Measurements from ENCODE around the gene METTL13.

The METTL13 gene

DNA sequence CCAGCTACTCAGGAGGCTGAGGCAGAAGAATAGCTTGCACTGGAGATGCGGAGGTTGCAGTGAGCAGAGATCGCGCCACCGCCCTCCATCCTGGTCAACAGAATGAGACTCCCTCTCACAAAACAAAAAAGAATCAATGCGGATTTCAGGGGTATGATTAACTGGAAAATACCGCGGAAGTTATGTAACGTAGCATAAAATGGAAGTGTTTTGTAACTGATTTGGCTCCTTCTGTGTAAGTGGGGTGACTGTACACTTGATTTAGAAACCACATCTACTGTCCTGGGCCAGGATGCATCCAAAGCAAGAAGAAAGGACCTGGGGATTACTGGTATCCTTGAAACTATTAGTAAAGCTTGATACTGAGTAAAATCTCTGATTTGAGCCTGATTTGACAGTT lies 36.5 kb upstream of the METTL13 start:
- no peak for TF ChIP-seq TAF1 (IDR thresholded peaks at IDR 0.05; ENCODE audit: borderline replicate concordance, insufficient read depth, low read length)
- TF ChIP-seq, protein P1, sequence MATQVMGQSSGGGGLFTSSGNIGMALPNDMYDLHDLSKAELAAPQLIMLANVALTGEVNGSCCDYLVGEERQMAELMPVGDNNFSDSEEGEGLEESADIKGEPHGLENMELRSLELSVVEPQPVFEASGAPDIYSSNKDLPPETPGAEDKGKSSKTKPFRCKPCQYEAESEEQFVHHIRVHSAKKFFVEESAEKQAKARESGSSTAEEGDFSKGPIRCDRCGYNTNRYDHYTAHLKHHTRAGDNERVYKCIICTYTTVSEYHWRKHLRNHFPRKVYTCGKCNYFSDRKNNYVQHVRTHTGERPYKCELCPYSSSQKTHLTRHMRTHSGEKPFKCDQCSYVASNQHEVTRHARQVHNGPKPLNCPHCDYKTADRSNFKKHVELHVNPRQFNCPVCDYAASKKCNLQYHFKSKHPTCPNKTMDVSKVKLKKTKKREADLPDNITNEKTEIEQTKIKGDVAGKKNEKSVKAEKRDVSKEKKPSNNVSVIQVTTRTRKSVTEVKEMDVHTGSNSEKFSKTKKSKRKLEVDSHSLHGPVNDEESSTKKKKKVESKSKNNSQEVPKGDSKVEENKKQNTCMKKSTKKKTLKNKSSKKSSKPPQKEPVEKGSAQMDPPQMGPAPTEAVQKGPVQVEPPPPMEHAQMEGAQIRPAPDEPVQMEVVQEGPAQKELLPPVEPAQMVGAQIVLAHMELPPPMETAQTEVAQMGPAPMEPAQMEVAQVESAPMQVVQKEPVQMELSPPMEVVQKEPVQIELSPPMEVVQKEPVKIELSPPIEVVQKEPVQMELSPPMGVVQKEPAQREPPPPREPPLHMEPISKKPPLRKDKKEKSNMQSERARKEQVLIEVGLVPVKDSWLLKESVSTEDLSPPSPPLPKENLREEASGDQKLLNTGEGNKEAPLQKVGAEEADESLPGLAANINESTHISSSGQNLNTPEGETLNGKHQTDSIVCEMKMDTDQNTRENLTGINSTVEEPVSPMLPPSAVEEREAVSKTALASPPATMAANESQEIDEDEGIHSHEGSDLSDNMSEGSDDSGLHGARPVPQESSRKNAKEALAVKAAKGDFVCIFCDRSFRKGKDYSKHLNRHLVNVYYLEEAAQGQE (IDR thresholded peaks at IDR 0.05; ENCODE audit: insufficient read depth in 1 of 2, low read depth in 2 of 2, low read length in 2 of 2), result no peak

DNA sequence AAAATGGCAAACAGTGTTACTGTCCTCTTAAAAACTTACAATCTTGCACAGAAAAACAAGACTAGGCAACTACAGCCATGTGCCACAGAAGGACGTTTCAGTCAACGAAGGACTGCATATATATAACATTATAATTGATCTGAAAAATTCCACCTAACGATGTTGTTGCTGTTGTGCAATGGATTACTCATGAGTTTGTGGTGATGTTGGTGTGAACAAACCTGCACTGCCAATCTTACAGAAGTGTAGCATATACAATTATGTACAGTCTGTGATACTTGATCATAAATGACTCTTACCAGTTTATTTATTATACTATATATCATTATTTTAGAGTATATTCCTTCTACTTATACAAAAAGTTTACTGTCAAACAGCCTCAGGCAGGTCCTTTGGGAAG lies 32.8 kb upstream of the METTL13 start:
- TF ChIP-seq TAF1 (IDR thresholded peaks at IDR 0.05; ENCODE audit: borderline replicate concordance, insufficient read depth, low read length) (no peak), POLR2AphosphoS5 (IDR thresholded peaks at IDR 0.05; ENCODE audit: low read depth, low read length) (no peak), FOXP2 (optimal IDR thresholded peaks at IDR 0.05; ENCODE audit: borderline replicate concordance, extremely low read depth, extremely low read length, insufficient read depth) (no peak), SIN3A (IDR thresholded peaks at IDR 0.05; ENCODE audit: borderline replicate concordance, insufficient read depth, low read length) (no peak)
- TF ChIP-seq, protein P1 (IDR thresholded peaks at IDR 0.05; ENCODE audit: insufficient read depth in 1 of 2, low read depth in 2 of 2, low read length in 2 of 2), result no peak

DNA sequence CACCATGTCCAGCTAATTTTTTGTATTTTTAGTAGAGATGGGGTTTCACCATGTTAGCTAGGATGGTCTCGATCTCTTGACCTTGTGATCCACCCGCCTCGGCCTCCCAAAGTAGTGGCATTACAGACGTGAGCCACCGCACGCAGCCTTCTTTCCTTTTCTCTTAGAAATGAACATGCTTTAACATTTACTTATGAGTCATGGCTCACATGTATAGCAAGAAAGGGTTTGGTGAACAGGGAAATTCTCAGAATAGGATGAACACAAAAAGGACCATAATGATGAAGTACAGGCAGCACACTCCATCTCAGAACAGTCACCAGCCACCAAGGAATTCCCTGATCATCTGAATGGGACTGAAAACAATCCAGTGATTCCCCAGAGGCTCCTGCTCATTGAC lies 30.2 kb upstream of the METTL13 start:
- no peak for TF ChIP-seq POLR2AphosphoS5 (IDR thresholded peaks at IDR 0.05; ENCODE audit: low read depth, low read length)
- TF ChIP-seq FOXP2 (optimal IDR thresholded peaks at IDR 0.05; ENCODE audit: borderline replicate concordance, extremely low read depth, extremely low read length, insufficient read depth), result no peak
- TF ChIP-seq SIN3A (IDR thresholded peaks at IDR 0.05; ENCODE audit: borderline replicate concordance, insufficient read depth, low read length), result no peak
- no peak for TF ChIP-seq TAF1 (IDR thresholded peaks at IDR 0.05; ENCODE audit: borderline replicate concordance, insufficient read depth, low read length)

- TF ChIP-seq, protein P1 (IDR thresholded peaks at IDR 0.05; ENCODE audit: insufficient read depth in 1 of 2, low read depth in 2 of 2, low read length in 2 of 2), result no peak
- no peak for TF ChIP-seq FOXP2 (optimal IDR thresholded peaks at IDR 0.05; ENCODE audit: borderline replicate concordance, extremely low read depth, extremely low read length, insufficient read depth)
- TF ChIP-seq POLR2AphosphoS5 (IDR thresholded peaks at IDR 0.05; ENCODE audit: low read depth, low read length), result no peak
- no peak for TF ChIP-seq TAF1 (IDR thresholded peaks at IDR 0.05; ENCODE audit: borderline replicate concordance, insufficient read depth, low read length)
- TF ChIP-seq SIN3A (IDR thresholded peaks at IDR 0.05; ENCODE audit: borderline replicate concordance, insufficient read depth, low read length), result no peak
Measured at GRCh38 chr1:171753182-171753581, 28.3 kb upstream of the METTL13 start.

GRCh38 chr1:171753685-171754352 lies 27.6 kb upstream of the METTL13 start:
- TF ChIP-seq TAF1 (IDR thresholded peaks at IDR 0.05; ENCODE audit: borderline replicate concordance, insufficient read depth, low read length) (no peak), POLR2AphosphoS5 (IDR thresholded peaks at IDR 0.05; ENCODE audit: low read depth, low read length) (no peak), SIN3A (IDR thresholded peaks at IDR 0.05; ENCODE audit: borderline replicate concordance, insufficient read depth, low read length) (no peak), FOXP2 (optimal IDR thresholded peaks at IDR 0.05; ENCODE audit: borderline replicate concordance, extremely low read depth, extremely low read length, insufficient read depth) (no peak)
- TF ChIP-seq, protein P1 (IDR thresholded peaks at IDR 0.05; ENCODE audit: insufficient read depth in 1 of 2, low read depth in 2 of 2, low read length in 2 of 2), result no peak
